ENCODE measurements around the gene SLC4A2.

The SLC4A2 gene

DNA sequence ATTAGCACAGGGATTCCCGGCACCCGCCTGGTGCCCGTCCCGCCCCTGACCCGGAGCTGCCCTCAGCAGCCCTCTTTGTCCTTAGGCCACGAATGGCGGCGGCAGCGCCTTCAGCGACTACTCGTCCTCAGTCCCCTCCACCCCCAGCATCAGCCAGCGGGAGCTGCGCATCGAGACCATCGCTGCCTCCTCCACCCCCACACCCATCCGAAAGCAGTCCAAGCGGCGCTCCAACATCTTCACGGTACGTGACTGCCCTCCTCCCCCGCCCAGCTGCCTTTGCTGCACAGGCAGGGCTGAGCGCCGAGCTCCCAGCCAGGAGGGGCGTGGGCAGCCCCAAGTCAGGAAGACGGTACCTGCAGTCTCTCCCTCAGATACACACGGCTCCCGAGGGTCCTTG, 60.5 kb downstream of the SLC4A2 start:
- TF ChIP-seq, protein P1, sequence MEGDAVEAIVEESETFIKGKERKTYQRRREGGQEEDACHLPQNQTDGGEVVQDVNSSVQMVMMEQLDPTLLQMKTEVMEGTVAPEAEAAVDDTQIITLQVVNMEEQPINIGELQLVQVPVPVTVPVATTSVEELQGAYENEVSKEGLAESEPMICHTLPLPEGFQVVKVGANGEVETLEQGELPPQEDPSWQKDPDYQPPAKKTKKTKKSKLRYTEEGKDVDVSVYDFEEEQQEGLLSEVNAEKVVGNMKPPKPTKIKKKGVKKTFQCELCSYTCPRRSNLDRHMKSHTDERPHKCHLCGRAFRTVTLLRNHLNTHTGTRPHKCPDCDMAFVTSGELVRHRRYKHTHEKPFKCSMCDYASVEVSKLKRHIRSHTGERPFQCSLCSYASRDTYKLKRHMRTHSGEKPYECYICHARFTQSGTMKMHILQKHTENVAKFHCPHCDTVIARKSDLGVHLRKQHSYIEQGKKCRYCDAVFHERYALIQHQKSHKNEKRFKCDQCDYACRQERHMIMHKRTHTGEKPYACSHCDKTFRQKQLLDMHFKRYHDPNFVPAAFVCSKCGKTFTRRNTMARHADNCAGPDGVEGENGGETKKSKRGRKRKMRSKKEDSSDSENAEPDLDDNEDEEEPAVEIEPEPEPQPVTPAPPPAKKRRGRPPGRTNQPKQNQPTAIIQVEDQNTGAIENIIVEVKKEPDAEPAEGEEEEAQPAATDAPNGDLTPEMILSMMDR (IDR thresholded peaks at IDR 0.05; ENCODE audit: low read depth, low read length) = no peak

GRCh38 chr7:151120896-151121295, 61.5 kb downstream of the SLC4A2 start:
- TF ChIP-seq, protein P1 (IDR thresholded peaks at IDR 0.05; ENCODE audit: low read depth, low read length) = no peak

More for the DNA sequence above, 60.5 kb downstream of the SLC4A2 start:
- DNase-seq (ENCODE audit: extremely low read depth, low read depth) = no peak

DNA sequence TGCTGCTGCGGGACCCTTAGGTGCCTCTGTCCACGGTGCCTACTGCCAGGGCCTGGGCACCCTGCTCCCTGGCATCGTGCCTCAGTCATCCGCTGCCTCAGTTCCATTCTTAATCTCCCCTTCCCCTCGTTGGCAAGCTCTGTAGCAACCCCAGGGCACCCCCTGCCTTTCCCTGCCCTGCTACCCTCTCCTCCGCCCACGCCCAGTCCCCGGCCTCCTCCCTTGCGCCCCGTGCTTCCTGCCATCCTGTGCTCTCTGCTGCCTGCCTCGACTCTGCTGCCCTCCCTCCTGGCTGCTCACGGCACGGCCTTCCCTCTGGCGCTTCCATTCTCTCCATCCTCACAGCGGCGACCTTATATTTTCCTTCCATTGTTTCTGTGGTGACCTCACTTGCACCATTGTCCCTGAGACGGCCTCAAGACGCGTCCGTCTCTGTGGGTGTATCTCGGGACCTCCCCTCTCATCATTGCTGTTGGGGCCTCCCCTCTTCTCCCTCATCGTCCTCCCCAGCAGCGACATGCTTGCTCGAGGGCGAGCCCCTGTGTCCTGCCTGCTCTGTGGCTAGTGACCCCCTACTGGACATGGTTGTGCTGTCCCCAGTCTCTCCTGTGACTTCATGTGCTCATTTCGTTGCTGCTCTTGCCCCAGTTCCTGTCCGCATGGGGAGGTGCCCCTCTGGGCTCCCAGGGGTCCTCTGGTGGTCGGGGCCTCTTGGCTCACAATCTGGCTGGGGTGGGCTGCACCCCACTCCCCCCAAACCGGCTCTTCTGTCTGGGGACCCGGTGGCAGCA, 62.2 kb downstream of the SLC4A2 start:
- TF ChIP-seq, protein P1 (IDR thresholded peaks at IDR 0.05; ENCODE audit: low read depth, low read length) = no peak
- DNase-seq (ENCODE audit: extremely low read depth, low read depth) = no peak

More at GRCh38 chr7:151120896-151121295, 61.5 kb downstream of the SLC4A2 start:
- no peak for DNase-seq (ENCODE audit: extremely low read depth, low read depth)

- TF ChIP-seq, protein P1 (IDR thresholded peaks at IDR 0.05; ENCODE audit: low read depth, low read length) = no peak
- no peak for DNase-seq (ENCODE audit: extremely low read depth, low read depth)
Measured at GRCh38 chr7:151122276-151122675, 62.9 kb downstream of the SLC4A2 start.

- DNase-seq (ENCODE audit: extremely low read depth, low read depth) = no peak
- TF ChIP-seq, protein P1 (IDR thresholded peaks at IDR 0.05; ENCODE audit: low read depth, low read length) = no peak
Measured at GRCh38 chr7:151122796-151123157, 63.4 kb downstream of the SLC4A2 start.

DNA sequence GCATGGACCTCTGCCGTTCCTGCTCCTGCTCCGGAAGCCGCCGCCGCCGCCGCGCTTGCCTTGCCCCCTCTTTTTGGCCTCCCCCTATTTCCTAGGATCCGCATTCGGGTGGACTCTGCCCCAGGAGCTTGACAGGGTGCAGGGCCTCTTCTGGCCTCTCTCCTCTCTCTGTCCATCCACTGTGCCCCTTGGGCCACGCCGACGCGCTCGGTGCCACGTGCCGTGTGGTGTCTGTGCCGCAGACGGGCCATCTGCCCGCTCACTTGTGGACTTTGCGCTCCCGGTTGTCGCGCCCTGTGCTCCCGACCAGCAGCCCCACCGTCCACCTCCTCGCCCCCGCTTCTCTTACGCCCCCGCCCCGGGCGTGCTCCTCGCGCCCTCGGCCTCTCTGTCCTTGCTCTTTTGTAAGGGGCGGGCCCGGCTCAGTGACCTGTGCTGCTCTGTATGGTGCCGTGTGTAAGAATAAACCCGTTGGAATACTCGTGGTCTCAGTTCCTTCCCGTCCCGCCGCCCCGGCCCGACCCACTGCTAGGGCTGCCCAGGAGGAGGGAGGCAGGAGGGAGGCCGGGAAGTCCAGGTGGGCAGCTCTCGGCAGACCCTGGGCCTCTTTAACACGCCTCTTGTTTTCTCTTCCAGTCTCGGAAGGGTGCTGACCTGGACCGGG, 63.9 kb downstream of the SLC4A2 start:
- TF ChIP-seq, protein P1 (IDR thresholded peaks at IDR 0.05; ENCODE audit: low read depth, low read length) = no peak
- DNase-seq (ENCODE audit: extremely low read depth, low read depth) = no peak

GRCh38 chr7:151123822-151124464, 64.6 kb downstream of the SLC4A2 start:
- peak; percentile 45 for DNase-seq (ENCODE audit: extremely low read depth, low read depth)
- TF ChIP-seq, protein P1 (IDR thresholded peaks at IDR 0.05; ENCODE audit: low read depth, low read length) = no peak; the same call in none of the 2 replicates
